ENCODE data around the gene CFAP299.

GRCh38 chr4:80360900-80361299 lies 25.4 kb downstream of the CFAP299 start:
- TF ChIP-seq, protein P1, sequence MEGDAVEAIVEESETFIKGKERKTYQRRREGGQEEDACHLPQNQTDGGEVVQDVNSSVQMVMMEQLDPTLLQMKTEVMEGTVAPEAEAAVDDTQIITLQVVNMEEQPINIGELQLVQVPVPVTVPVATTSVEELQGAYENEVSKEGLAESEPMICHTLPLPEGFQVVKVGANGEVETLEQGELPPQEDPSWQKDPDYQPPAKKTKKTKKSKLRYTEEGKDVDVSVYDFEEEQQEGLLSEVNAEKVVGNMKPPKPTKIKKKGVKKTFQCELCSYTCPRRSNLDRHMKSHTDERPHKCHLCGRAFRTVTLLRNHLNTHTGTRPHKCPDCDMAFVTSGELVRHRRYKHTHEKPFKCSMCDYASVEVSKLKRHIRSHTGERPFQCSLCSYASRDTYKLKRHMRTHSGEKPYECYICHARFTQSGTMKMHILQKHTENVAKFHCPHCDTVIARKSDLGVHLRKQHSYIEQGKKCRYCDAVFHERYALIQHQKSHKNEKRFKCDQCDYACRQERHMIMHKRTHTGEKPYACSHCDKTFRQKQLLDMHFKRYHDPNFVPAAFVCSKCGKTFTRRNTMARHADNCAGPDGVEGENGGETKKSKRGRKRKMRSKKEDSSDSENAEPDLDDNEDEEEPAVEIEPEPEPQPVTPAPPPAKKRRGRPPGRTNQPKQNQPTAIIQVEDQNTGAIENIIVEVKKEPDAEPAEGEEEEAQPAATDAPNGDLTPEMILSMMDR (conservative IDR thresholded peaks at IDR 0.05) = no peak
- no peak for TF ChIP-seq EZH2 (IDR thresholded peaks at IDR 0.05; ENCODE audit: low read depth)
